DMS153 treated with DMSO at 0.1 percent for 48 hours (cell line): ENCODE data around the gene GSX1.

Source experiments
- DNase-seq: peaks from one replicate; lab custom pipeline; 2025; ENCODE audit not compliant: unreplicated experiment; lab: John Stamatoyannopoulos, UW

GSX1 gene

GRCh38 chr13:27826379-27827353, 34.4 kb downstream of the GSX1 start:
- peak; percentile 80 for DNase-seq

- DNase-seq, result no peak
Observed at GRCh38 chr13:27827646-27828045, 35.4 kb downstream of the GSX1 start.

- DNase-seq, result peak; percentile 29
Observed at GRCh38 chr13:27830010-27830409, 37.7 kb downstream of the GSX1 start.

- no peak for DNase-seq
Observed at GRCh38 chr13:27833206-27833605, 40.9 kb downstream of the GSX1 start.

- DNase-seq, result no peak
Observed at GRCh38 chr13:27834095-27834494, 41.8 kb downstream of the GSX1 start.

- DNase-seq, result no peak
Observed at GRCh38 chr13:27835799-27836198, 43.5 kb downstream of the GSX1 start.

GRCh38 chr13:27839809-27840467, 47.7 kb downstream of the GSX1 start:
- no peak for DNase-seq

GRCh38 chr13:27842571-27842970, 50.3 kb downstream of the GSX1 start:
- DNase-seq, result no peak
